GM12875 (cell line): Measurements from ENCODE around the gene NFKB1.

Source experiments
- H3K4me3 ChIP-seq: one replicate; pipeline ENCODE4 v1.5.1; 2011; ENCODE audit warnings: low read depth, low read length, control low read depth
- TF ChIP-seq, protein P1 (sequence below): IDR thresholded peaks from 2 replicates; pipeline ENCODE4 v1.5.1; 2011; ENCODE audit warnings: low read depth, mild to moderate bottlenecking, control low read depth, inconsistent platforms, low read length, moderate library complexity, borderline replicate concordance; ENCODE audit not compliant: insufficient read depth

Gene NFKB1

DNA sequence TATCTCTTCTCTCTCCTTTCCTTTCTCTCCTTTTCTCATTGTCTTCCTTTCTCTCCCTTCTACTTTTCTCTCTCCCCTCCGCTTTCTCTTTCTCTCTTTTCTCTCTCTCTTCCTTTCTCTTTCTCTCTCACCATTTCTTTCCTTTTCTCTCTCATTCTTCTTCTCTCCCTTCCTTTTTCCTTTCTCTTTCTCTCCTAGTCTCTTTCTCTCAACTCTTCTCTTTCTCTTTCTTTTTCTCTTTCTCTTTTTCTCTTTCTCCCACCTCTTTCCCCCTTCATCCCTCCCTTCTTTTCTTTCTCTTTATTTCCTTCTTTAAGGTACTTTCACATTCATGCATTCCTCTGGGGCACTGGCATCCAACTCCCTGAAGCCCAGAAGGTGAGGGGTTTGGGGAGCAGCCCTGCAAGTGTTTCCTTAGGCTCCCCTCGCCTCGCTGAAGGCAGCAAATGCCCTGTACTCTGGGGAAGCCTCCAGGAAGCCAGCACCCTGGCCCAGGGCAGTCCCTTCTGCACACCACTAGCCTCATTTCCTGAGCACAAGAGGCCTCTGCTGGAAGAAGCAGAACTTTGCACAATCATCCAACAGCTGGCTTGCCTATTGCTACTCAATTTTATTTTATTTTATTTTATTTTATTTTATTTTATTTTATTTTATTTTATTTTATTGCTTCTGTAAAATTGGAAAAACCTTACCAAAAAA is 124.2 kb downstream of the NFKB1 start:
- H3K4me3 ChIP-seq = no peak overlapping the region
- TF ChIP-seq, protein P1, sequence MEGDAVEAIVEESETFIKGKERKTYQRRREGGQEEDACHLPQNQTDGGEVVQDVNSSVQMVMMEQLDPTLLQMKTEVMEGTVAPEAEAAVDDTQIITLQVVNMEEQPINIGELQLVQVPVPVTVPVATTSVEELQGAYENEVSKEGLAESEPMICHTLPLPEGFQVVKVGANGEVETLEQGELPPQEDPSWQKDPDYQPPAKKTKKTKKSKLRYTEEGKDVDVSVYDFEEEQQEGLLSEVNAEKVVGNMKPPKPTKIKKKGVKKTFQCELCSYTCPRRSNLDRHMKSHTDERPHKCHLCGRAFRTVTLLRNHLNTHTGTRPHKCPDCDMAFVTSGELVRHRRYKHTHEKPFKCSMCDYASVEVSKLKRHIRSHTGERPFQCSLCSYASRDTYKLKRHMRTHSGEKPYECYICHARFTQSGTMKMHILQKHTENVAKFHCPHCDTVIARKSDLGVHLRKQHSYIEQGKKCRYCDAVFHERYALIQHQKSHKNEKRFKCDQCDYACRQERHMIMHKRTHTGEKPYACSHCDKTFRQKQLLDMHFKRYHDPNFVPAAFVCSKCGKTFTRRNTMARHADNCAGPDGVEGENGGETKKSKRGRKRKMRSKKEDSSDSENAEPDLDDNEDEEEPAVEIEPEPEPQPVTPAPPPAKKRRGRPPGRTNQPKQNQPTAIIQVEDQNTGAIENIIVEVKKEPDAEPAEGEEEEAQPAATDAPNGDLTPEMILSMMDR = peak; percentile 54

DNA sequence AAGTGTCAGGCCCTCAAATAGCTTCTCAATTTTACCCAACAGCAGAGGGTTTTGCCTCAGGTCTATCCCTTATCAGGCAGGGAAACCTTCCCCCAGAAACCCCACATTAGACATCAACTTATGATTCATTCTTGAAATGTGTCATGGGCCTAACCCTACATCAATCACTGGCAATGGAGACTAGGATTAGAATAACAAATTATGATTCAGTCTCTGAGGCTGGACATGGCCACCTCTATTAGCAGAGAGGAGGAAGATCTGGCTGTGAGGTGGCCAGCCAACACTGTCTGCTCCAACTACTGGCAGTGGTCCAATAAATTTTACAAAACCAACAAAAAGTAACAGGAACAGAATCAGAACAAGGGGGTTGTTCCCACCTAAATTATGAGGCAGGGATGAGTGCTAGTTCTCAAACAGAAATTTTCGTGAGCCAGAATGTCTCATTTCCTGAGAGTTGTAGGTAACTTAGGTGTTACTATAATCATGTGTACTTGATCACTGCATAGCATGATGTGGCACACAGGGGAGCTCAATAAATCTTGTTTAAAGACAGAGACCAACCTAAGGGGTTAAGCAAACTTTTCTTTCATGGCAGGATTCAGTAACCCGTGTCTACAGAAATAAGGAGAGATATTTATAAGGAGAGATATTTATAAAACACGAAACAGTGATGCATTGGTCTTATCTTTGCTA is 126.8 kb downstream of the NFKB1 start:
- no peak overlapping the region for H3K4me3 ChIP-seq
- TF ChIP-seq, protein P1 = no peak

DNA sequence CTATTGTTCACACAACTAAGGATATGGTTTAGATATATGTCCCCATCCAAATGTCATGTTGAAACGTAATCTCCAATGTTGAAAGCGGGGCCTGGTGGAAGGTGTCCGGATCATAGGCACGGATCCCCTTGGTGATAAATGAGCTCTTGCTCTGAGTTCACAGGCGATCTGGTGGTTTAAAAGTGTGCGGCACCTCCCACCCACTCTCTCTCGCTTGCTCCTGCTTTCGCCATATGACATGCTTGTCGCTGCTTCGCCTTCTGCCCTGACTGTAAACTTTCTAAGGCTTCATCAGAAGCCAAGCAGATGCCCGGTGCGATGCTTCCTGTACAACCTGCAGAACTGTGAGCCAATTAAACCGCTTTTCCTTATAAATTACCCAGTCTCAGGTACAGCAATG is 128.5 kb downstream of the NFKB1 start:
- no peak overlapping the region for H3K4me3 ChIP-seq
- TF ChIP-seq, protein P1 = no peak

DNA sequence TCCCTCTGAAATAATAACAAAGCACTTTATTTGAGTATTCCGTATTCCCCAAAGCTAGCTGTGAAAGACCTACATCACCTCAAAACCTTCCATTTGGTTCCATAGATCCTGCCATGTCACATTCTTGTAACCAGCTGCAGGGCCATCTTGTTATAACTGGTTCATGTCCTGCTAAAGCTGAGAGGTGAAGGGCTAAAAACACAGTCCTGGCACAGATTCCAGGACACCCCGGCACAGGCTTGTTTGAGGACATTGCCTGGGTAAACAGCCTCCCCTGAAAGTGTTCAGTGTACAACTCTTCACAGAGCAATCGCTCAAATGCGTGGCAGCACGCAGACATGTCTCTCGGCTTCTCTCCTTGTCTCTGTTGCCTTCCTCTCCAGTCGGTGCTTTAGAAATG is 130.5 kb downstream of the NFKB1 start:
- TF ChIP-seq, protein P1 = no peak
- no peak overlapping the region for H3K4me3 ChIP-seq

DNA sequence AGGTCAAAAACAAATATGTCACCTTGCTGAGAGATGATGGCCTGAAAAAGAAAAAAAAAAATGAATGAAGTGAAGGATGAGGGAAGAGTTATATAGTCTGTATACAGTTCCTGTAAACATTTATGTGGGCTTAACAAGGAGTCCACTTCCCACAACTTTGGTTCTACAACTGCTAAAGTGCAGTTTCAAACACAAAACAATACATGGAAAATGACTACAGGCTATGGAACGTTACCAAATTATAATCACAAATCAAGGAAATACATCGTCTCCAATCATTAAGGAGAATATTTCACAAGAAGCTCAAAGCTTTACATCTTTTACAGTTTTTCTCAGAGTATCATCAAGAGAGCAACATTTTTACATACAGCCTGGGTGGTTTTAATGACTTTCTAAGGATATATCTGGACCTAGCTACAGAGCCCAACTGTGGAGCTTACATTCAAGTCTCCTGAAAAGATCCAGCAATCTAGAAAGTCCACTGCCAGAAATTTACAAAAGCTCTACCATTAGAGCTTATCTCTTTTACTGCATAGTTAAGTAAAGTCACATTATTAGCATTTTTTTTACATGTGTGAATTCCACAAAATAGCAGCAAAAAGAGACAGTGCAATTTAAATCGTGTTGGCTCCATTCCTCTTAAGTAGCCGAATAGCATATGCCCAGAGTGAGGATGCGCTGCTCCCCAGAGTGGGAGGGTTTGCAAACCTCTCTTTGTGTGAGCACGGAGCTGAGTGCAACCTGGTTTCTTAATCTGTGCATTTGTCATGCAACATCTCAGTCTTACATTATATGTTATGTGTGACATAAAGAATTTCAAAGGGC is 131.3 kb downstream of the NFKB1 start:
- no peak overlapping the region for H3K4me3 ChIP-seq
- TF ChIP-seq, protein P1 = no peak

DNA sequence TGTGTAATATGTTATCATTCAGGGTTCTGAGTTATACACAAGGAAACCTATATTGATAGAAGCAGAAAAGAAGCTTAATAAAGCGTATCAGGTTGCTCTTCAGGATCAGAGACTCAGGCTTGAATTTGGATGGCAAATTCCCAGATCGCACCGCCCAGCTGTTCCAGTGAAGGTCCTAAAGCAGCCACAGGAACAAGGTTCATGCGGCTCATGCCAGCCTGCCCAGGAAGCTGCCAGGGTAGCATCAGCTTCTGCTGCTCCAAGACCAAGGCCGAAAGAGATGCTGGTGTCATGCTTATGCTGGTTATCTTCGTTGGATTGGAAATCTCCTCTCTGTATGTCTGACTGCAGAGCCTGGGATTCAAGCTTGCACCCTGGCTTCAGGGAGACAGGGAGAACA is 131.9 kb downstream of the NFKB1 start:
- H3K4me3 ChIP-seq = no peak overlapping the region
- TF ChIP-seq, protein P1 = no peak
